Esophagus muscularis mucosa (tissue), 4 donors: ENCODE data around the gene MRPL37. TPM values are rescaled to one million over a fixed set of nuclear protein-coding genes. Genes with fewer than 3 reads are reported as not detected.

Source experiments
- DNase-seq: peaks from one replicate; pipeline ENCODE4 v3.0.0-alpha.2; 2017; ENCODE audit errors: extremely low spot score
- H3K27ac ChIP-seq, 4 donors: fragments of 200-600 bp; sonication (generic); replicated peaks in 1 of 4; 1 replicate in 3 of 4; 2 replicates in 1 of 4; pipeline ENCODE4 v1.5.1; 2016 to 2019; ENCODE audit warnings: mild to moderate bottlenecking in 1 of 4
- H3K27me3 ChIP-seq, 4 donors: fragments of 200-600 bp; sonication (generic); one replicate each; pipeline versions ENCODE4 v1.5.1 to v1.6.0; 2016 to 2019
- H3K36me3 ChIP-seq, 4 donors: fragments of 200-600 bp; sonication (generic); one replicate each; pipeline ENCODE4 v1.5.1; 2016 to 2019
- H3K4me1 ChIP-seq, 4 donors: fragments of 200-600 bp; sonication (generic); one replicate each; pipeline ENCODE4 v1.5.1; 2016 to 2019
- H3K4me3 ChIP-seq, 4 donors: fragments of 200-600 bp; sonication (generic); 1 replicate in 2 of 4; 2 replicates in 2 of 4; pipeline ENCODE4 v1.5.1; 2016 to 2019; ENCODE audit warnings: mild to moderate bottlenecking in 4 of 4, moderate library complexity in 1 of 4
- H3K9me3 ChIP-seq, 4 donors: fragments of 200-600 bp; sonication (generic); 1 replicate in 3 of 4; 2 replicates in 1 of 4; pipeline ENCODE4 v1.5.1; 2016 to 2019
- EP300 ChIP-seq: sonication (generic); formaldehyde crosslinking; IDR thresholded peaks from one replicate; pipeline ENCODE4 v1.6.1; 2017; ENCODE audit warnings: antibody characterized with exemption
- POLR2A ChIP-seq: fragments of 450-650 bp; IDR thresholded peaks from one replicate; pipeline ENCODE4 v1.6.1; 2017; ENCODE audit warnings: antibody characterized with exemption, moderate library complexity, mild to moderate bottlenecking, low read depth
- POLR2AphosphoS5 ChIP-seq, 2 donors: sonication (generic); formaldehyde crosslinking; IDR thresholded peaks; one replicate each; pipeline ENCODE4 v1.6.1; 2017; ENCODE audit warnings: antibody characterized with exemption in 2 of 2
- WGBS: methylation state at CpG from one replicate; pipeline ENCODE4 v1.1.5; 2018; 5-methylcytosine and 5-hydroxymethylcytosine counted together
- intact Hi-C: fragments of 100-400 bp; cut with DNase I; formaldehyde crosslinking; loops from one replicate; pipeline ENCODE4 v1.15.1; 2023
- total RNA-seq, 4 donors: library from RNA; depleted of rRNA; stranded (reverse); fragments of >200 nt; gene quantifications; one replicate each; pipeline versions ENCODE4 v1.1.0 to v1.2.1, GENCODE V29; 2016
- TF ChIP-seq, protein P1 (sequence below), 3 experiments: fragments of 200-600 bp in 2 of 3; fragments of 450-650 bp in 1 of 3; sonication (generic) in 2 of 3; IDR thresholded peaks; one replicate each; pipeline ENCODE4 v1.5.1; 2017 to 2019; ENCODE audit warnings: antibody characterized with exemption in 3 of 3, mild to moderate bottlenecking in 2 of 3, moderate library complexity in 1 of 3

The MRPL37 gene
- total RNA-seq, 4 donors from 2014 or later = 54.2 to 62.1 (median 58.4) TPM

GRCh38 chr1:54220004-54220811, 20.2 kb downstream of the MRPL37 start:
- Histone ChIP-seq H3K36me3 (peaks cover 38 to 56% (median 46%) of the 10 kb centered on the region in 4 donors), H3K4me1 (peaks cover 19 to 31% (median 26%) of the 10 kb centered on the region in 4 donors), H3K4me3 (peak overlapping the region in 1 of 4 donors; percentile 9), H3K27me3 (no peaks in the 10 kb centered on the region), H3K27ac (peak overlapping the region; percentile 23 to 76 (median 63)), H3K9me3 (no peaks in the 10 kb centered on the region)
- intact Hi-C loops = no loop called here
- no peak for TF ChIP-seq POLR2AphosphoS5 (IDR thresholded peaks at IDR 0.05)
- no peak for TF ChIP-seq EP300
- TF ChIP-seq, protein P1, sequence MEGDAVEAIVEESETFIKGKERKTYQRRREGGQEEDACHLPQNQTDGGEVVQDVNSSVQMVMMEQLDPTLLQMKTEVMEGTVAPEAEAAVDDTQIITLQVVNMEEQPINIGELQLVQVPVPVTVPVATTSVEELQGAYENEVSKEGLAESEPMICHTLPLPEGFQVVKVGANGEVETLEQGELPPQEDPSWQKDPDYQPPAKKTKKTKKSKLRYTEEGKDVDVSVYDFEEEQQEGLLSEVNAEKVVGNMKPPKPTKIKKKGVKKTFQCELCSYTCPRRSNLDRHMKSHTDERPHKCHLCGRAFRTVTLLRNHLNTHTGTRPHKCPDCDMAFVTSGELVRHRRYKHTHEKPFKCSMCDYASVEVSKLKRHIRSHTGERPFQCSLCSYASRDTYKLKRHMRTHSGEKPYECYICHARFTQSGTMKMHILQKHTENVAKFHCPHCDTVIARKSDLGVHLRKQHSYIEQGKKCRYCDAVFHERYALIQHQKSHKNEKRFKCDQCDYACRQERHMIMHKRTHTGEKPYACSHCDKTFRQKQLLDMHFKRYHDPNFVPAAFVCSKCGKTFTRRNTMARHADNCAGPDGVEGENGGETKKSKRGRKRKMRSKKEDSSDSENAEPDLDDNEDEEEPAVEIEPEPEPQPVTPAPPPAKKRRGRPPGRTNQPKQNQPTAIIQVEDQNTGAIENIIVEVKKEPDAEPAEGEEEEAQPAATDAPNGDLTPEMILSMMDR (IDR thresholded peaks at IDR 0.05) = no peak
- no peak for DNase-seq
- 36% methylated on average over 11 of the region's 18 CpGs for WGBS

DNA sequence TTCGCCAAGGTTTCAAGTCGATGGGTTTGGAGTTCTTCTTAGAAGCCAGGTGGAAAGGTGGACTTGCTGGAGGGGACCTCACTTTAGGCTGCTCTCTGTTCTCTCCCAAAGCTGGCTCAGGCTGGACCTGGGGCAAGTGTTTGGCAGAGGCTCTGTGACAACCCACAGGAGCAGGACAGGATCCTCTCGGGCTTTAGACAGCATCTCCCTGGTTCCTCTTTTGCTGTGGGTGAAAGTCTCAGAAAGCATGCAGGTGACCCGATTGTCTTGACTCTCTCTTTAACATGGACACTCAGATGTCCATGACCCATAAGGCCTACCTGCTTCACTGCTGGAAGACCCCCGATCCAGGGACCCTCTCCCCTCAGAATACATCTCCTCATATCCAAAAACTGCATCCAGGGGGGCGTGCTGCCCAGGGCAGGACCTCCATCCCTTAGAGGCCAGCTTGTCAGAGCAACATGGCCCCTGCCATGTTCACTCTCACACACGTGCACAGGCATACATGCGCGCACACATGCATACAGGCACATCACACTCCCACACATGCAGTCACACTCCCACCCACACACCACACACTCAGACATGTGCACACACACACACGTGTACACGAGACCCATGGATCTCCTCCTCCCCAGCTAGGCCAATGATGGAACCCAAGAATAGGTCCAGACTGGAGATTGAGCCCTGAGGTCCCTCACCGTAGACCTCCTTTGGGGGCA, 21.3 kb downstream of the MRPL37 start:
- Histone ChIP-seq H3K27me3 (no peaks in the 10 kb centered on the region), H3K27ac (peak overlapping the region in 2 of 4 donors; percentile 58 to 76), H3K36me3 (peaks cover 27 to 56% (median 42%) of the 10 kb centered on the region in 4 donors), H3K9me3 (no peaks in the 10 kb centered on the region), H3K4me1 (peaks cover 19 to 31% (median 26%) of the 10 kb centered on the region in 4 donors), H3K4me3 (no peak overlapping the region)
- 91% methylated on average over 11 of the region's 12 CpGs for WGBS
- no peak for DNase-seq
- intact Hi-C loops = no loop called here
- TF ChIP-seq, protein P1 (IDR thresholded peaks at IDR 0.05) = no peak
- no peak for TF ChIP-seq EP300
- no peak for TF ChIP-seq POLR2AphosphoS5 (IDR thresholded peaks at IDR 0.05)
- TF ChIP-seq POLR2A = no peak

GRCh38 chr1:54221867-54222484, 22.0 kb downstream of the MRPL37 start:
- DNase-seq = no peak
- TF ChIP-seq POLR2AphosphoS5 (IDR thresholded peaks at IDR 0.05) (no peak), EP300 (no peak), POLR2A (no peak)
- TF ChIP-seq, protein P1 (IDR thresholded peaks at IDR 0.05) = no peak
- H3K4me3 ChIP-seq = no peak overlapping the region
- H3K27ac ChIP-seq = no peak overlapping the region
- peaks cover 20 to 50% (median 35%) of the 10 kb centered on the region in 4 donors for H3K36me3 ChIP-seq
- peaks cover 19 to 34% (median 27%) of the 10 kb centered on the region in 4 donors for H3K4me1 ChIP-seq
- H3K27me3 ChIP-seq = no peaks in the 10 kb centered on the region
- intact Hi-C loops = no loop called here
- WGBS = 100% methylated on average over 5 of the region's 7 CpGs
- no peaks in the 10 kb centered on the region for H3K9me3 ChIP-seq

GRCh38 chr1:54222711-54223110, 22.7 kb downstream of the MRPL37 start:
- H3K9me3 ChIP-seq = no peaks in the 10 kb centered on the region
- H3K36me3 ChIP-seq = peaks cover 13 to 50% (median 30%) of the 10 kb centered on the region in 4 donors
- H3K27me3 ChIP-seq = no peaks in the 10 kb centered on the region
- 84% methylated on average over 6 of the region's 6 CpGs for WGBS
- H3K4me3 ChIP-seq = no peak overlapping the region
- no peak for TF ChIP-seq EP300
- TF ChIP-seq, protein P1 (IDR thresholded peaks at IDR 0.05) = no peak
- TF ChIP-seq POLR2A = no peak
- no peak for TF ChIP-seq POLR2AphosphoS5 (IDR thresholded peaks at IDR 0.05)
- no peak overlapping the region for H3K27ac ChIP-seq
- peaks cover 19 to 40% (median 32%) of the 10 kb centered on the region in 4 donors for H3K4me1 ChIP-seq
- no peak for DNase-seq
- intact Hi-C loops = no loop called here
